ENCODE measurements around the gene PKD2L2. TPM values are rescaled to one million over a fixed set of nuclear protein-coding genes. Genes with fewer than 3 reads are reported as not detected.
A peak's percentile ranks its signal among the peaks of the same experiment; 100 is the strongest.
"Not testable (repeated sequence)": the region's sequence is repeated elsewhere in the genome, so short reads cannot be mapped to it uniquely, and the experiment has no call there.

PKD2L2 gene
- total RNA-seq = not detected in 2 replicates

DNA sequence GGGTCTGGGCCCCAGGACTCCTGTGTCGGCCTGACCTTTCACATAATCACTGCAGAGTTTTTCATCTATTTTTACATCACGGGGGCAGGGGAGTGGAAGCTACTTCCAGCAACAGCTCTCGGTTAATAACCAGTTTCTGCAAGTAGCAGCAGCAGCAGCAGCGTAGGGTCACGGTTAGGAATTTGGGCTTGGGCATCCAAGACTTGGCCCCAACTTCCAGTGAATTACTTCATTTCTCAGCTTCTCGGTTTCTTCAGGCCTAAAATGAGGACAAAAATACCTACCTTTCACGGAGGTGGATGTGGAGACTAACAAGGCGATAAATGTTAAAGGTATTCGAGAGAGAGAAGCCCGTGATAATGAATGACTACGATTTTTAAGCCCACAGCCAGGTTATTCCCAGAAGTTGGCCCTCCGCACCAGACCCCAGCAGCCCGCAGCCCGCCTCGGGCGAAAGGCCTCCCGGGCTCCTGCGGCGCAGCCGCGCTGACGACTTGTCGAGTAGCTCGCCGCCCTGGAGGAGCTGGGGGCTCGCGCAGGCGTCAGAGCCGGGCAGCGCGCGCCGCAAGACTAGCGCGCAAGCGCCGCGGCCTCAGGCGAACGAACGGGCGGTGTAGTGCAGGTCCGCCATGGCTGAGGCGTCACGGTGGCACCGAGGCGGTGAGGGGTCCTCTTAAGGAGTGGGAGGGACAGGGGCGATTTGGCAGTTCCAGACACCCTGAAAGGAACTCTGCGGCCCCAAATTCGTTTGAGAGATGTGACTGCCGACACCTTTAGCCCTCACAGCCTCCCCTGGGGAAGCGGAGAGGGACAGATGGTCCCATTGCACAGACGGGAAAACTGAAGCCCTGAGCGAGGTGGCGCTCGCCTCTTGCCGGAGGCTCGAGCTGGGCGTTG lies at the start of gene PKD2L2:
PKD2L2 (plus strand) TSS at position 595 of the 897 bp plus-strand sequence; CDS start at position 630, 35 bp downstream.
- Mint-ChIP-seq H3K4me1 (ENCODE audit: low read depth) (peaks cover 24% of the 10 kb centered on the region), H3K9me3 (no peaks in the 10 kb centered on the region), H3K27me3 (ENCODE audit: insufficient read depth) (peaks cover 2% of the 10 kb centered on the region)

DNA sequence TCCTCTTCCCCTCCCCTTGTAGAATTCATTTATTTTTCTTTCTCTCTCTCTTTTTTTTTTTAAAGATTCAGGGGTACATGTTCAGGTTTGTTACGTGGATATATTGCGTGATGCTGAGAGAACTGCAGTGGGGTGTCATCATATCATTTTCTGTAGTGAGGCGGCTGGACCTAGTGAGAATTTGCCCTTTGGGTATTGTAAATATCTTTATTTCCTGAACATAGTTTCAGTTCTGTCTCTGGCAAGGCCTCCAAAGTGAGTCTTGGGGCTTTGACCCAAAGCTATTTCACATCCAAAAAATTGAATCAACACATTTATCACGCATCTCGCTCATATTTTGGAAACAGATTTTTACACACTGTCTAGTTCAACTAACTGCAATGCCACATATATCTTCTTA lies 47.0 kb upstream of the PKD2L2 start:
- Mint-ChIP-seq H3K9me3 (no peaks in the 10 kb centered on the region), H3K27me3 (ENCODE audit: insufficient read depth) (peaks cover 6% of the 10 kb centered on the region), H3K36me3 (ENCODE audit: low read depth) (no peaks in the 10 kb centered on the region), H3K4me1 (ENCODE audit: low read depth) (no peaks in the 10 kb centered on the region), H3K4me3 (no peak overlapping the region), H3K27ac (no peak overlapping the region)
- no peak for DNase-seq (ENCODE audit: low spot score)
- intact Hi-C loops (cut with micrococcal nuclease) = no loop called here

More for the DNA sequence above, at the start of gene PKD2L2:
- Mint-ChIP-seq H3K4me3 (peak within 1 kb of the TSS; percentile 84), H3K27ac (peak within 1 kb of the TSS; percentile 89), H3K36me3 (ENCODE audit: low read depth) (peaks cover 1% of the 10 kb centered on the region)
- intact Hi-C loops (cut with micrococcal nuclease) = loop anchor here (2.0 to 5.0 kb wide), 3 partner anchors 134 to 323 kb away; partner anchors contain the start of genes CDC23, FAM13B and HNRNPA0
- peak; percentile 82 for DNase-seq (ENCODE audit: low spot score)

DNA sequence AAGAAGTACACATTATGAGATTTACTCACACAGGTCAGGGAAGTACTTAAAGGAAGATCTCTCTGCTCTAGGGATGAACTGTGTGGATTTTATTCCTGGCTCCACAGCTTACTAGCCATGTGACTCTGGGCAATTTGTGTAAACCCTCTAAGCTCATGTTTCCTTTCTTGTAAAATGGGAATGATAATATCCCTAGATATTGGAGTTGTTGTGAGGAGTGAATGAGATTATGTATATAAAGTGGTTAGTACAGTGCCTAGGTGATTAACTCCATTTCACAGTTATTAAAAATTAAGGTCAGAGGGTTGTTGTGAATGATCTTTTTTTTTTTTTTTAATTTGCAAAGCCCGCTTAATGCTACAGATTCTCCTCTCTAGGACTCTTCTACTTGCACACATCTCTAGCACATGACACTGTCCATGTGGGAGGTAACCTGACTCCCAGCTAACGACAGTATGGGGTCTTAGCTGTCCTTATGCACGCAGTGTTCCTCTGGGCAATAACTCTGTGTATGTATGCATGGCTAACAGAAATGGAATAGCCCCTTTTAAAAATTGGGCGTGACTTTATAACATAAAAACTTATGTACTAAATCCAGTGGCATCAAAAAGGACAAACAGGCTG lies 45.5 kb upstream of the PKD2L2 start:
- Mint-ChIP-seq H3K4me3 (no peak overlapping the region), H3K9me3 (no peaks in the 10 kb centered on the region), H3K27ac (no peak overlapping the region), H3K27me3 (ENCODE audit: insufficient read depth) (peaks cover 3% of the 10 kb centered on the region), H3K36me3 (ENCODE audit: low read depth) (no peaks in the 10 kb centered on the region), H3K4me1 (ENCODE audit: low read depth) (no peaks in the 10 kb centered on the region)
- no peak for DNase-seq (ENCODE audit: low spot score)
- intact Hi-C loops (cut with micrococcal nuclease) = no loop called here

DNA sequence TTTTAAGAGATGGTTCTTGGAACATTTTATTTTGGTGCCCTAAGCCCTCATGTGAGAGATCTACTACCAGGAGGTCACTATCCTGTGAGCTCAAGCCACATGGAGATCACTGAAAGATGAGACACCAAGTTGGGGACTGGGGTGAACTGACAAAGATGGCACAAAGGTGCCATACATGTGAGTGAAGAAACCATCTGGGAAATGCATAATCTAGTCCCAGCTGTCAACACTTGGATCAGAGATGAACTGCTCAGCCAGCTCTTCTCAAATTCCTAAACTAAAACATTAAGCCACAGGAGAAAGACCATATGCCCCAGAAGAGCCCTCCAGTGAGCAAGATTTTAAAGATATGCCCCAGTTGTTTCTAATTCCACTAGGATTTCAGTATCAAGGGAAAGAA lies 43.8 kb upstream of the PKD2L2 start:
- H3K27me3 Mint-ChIP-seq (ENCODE audit: insufficient read depth) = peaks cover 3% of the 10 kb centered on the region
- no peak for DNase-seq (ENCODE audit: low spot score)

DNA sequence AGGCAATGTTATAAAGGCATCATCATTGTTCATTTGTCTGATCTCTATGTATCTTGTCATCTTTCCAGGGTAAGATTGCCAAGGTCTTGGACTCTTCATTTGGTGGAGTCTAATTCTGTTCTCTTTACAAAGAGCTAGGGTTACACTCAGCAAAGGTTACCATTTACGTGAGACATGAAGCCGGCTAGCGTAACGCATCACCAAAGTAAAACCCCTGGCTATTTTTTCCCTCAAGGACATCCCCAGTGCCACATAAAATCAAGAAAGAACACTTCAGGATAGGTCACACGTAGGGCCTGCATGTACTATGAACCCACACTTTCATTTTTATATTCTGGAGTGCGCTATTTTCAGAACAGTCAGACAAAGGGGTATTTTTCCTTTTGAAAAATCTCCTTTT lies 41.6 kb upstream of the PKD2L2 start:
- Mint-ChIP-seq H3K4me3 (no peak overlapping the region), H3K9me3 (no peaks in the 10 kb centered on the region), H3K4me1 (ENCODE audit: low read depth) (no peaks in the 10 kb centered on the region), H3K27me3 (ENCODE audit: insufficient read depth) (no peaks in the 10 kb centered on the region), H3K27ac (no peak overlapping the region), H3K36me3 (ENCODE audit: low read depth) (no peaks in the 10 kb centered on the region)
- no peak for DNase-seq (ENCODE audit: low spot score)
- intact Hi-C loops (cut with micrococcal nuclease) = no loop called here

More for the DNA sequence above, 43.8 kb upstream of the PKD2L2 start:
- Mint-ChIP-seq H3K4me3 (no peak overlapping the region), H3K27ac (no peak overlapping the region), H3K9me3 (no peaks in the 10 kb centered on the region), H3K36me3 (ENCODE audit: low read depth) (no peaks in the 10 kb centered on the region), H3K4me1 (ENCODE audit: low read depth) (no peaks in the 10 kb centered on the region)
- intact Hi-C loops (cut with micrococcal nuclease) = no loop called here

DNA sequence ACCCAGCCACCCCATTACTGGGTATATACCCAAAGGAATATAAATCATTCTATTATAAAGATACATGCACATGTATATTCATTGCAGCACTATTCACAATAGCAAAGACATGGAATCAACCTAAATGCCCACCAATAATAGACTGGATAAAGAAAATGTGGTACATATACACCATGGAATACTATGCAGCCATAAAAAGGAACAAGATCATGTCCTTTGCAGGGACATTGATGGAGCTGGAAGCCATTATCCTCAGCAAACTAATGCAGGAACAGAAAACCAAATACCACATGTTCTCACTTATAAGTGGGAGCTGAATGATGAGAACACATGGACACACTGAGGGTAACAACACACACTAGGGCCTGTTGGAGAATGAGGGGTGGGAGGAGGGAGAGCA lies 36.1 kb upstream of the PKD2L2 start:
- DNase-seq (ENCODE audit: low spot score); H3K27ac Mint-ChIP-seq; H3K4me1 Mint-ChIP-seq (ENCODE audit: low read depth); intact Hi-C loops (cut with micrococcal nuclease); H3K36me3 Mint-ChIP-seq (ENCODE audit: low read depth); H3K4me3 Mint-ChIP-seq; H3K9me3 Mint-ChIP-seq; H3K27me3 Mint-ChIP-seq (ENCODE audit: insufficient read depth): not testable (repeated sequence)

DNA sequence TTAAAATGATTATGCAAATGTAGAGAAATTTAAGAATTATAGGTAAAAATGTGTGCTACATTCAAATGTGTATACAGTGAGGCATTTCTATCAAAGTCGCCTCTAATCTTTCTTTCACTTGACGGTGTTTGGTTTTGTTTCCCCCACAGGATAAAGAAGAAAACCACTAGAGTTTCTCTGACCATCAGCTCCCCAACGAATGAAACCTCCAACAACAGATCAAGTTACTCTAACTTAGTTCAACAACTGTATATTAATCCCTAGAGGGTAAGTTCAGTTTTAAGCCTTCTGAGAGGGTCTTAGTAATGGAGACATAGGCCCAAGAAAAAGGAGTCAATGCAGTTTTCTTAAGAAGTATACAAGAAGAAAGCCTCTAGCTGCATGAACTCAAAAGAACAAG lies 33.1 kb upstream of the PKD2L2 start:
- H3K4me1 Mint-ChIP-seq (ENCODE audit: low read depth) = peaks cover 10% of the 10 kb centered on the region
- DNase-seq (ENCODE audit: low spot score) = no peak

DNA sequence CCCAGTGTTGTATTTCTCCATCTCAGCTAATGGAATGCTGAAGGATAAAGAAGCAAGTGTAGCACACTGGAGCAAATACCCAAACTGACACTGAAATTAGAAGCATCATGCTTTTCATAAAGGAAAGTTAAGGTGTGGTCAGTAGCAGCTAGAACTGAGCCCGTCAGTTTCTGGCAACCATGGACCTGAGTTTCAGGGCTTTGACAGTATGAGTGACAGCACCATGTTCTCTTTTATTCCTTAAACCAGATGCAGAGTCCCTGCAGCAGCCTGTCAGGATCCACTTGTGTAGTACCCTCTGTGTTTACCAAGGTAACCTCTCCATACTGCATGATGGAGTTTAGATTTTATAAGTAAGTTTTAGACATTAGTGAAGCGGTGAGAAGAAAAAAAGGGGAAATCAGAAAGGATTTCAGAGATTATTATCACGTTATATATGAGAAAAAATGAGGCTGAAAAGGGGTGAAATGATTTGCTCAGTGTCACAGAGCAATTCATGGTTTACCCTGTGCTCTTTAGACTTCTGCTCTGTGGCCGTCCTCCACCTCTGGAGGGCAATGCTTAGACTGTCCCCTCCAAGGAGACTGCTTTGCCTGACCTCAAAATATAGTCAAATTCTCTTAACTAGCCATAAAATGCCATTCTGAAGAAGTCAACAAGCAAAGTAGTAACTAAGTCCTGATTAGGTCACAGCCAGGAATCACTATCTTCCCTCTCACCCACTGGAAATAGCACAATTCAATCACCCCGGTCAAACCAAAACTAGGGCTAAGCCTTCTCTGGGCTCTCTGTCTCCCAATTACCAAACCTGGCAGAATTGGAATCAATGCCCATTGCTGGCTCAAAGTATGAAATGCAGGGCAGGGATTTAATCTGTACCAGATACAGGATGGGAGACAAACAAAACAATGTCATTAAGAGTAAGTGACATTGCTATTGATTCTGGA lies 32.1 kb upstream of the PKD2L2 start:
- Mint-ChIP-seq H3K27me3 (ENCODE audit: insufficient read depth) (peaks cover 6% of the 10 kb centered on the region), H3K9me3 (no peaks in the 10 kb centered on the region), H3K36me3 (ENCODE audit: low read depth) (no peaks in the 10 kb centered on the region), H3K4me3 (no peak overlapping the region), H3K27ac (no peak overlapping the region), H3K4me1 (ENCODE audit: low read depth) (peaks cover 16% of the 10 kb centered on the region)
- intact Hi-C loops (cut with micrococcal nuclease) = no loop called here
- DNase-seq (ENCODE audit: low spot score) = no peak

More for the DNA sequence above, 33.1 kb upstream of the PKD2L2 start:
- intact Hi-C loops (cut with micrococcal nuclease) = no loop called here
- H3K27me3 Mint-ChIP-seq (ENCODE audit: insufficient read depth) = peaks cover 6% of the 10 kb centered on the region
- no peaks in the 10 kb centered on the region for H3K36me3 Mint-ChIP-seq (ENCODE audit: low read depth)
- no peak overlapping the region for H3K4me3 Mint-ChIP-seq
- no peak overlapping the region for H3K27ac Mint-ChIP-seq
- H3K9me3 Mint-ChIP-seq = no peaks in the 10 kb centered on the region

DNA sequence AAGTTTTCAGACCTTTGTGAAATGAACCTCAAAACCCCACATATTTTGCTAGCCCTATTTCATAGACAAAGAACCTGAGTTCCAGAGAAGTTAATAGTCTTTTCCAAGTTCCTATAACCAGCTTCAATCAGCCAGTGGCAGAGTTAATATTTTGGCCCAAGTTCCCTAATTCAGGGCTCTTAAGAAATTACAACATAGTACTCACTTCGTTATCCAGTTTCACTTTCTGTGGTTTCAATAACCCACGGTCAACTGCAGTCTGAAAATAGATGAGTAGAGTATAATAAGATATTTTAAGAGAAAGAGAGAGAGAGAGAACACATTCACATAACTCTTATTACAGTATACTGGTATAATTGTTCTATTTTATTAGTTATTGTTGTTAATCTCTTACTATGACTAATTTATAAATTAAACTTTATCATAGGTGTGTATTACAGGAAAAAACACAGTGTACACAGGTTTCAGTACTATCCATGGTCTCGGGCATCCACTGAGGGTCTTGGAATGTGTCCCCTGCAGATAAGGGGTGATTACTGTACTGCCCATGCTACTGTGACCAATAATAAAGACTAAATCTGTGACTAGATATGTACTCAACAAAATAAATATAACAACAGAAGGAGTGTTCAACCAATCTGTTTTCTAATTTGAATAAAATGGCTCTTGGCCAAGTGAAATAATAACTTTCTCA lies 30.9 kb upstream of the PKD2L2 start:
- no peaks in the 10 kb centered on the region for H3K9me3 Mint-ChIP-seq
- no peak overlapping the region for H3K4me3 Mint-ChIP-seq
- H3K36me3 Mint-ChIP-seq (ENCODE audit: low read depth) = no peaks in the 10 kb centered on the region
- H3K27ac Mint-ChIP-seq = no peak overlapping the region
- intact Hi-C loops (cut with micrococcal nuclease) = no loop called here
- H3K4me1 Mint-ChIP-seq (ENCODE audit: low read depth) = peaks cover 16% of the 10 kb centered on the region
- DNase-seq (ENCODE audit: low spot score) = no peak
- H3K27me3 Mint-ChIP-seq (ENCODE audit: insufficient read depth) = peaks cover 6% of the 10 kb centered on the region

DNA sequence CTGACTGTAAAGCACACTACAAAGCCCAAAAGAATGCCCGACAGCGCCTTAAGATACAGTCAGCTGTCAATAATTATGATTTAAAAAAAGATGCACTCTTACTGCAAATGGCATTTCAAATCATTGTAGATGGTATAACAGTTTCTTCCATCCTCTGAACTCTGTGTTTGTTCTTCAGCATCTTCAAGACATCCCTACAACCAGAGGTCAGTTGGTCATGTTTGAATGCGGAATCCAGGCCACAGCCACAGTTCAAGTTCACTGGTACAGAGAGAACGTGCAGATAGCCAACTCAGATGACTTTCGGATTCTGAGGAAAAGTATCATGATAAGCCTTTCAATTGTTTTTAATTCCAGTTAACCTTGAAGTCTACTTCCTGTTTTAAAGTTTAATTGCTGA lies 30.3 kb upstream of the PKD2L2 start:
- Mint-ChIP-seq H3K4me3 (no peak overlapping the region), H3K27ac (no peak overlapping the region), H3K4me1 (ENCODE audit: low read depth) (peaks cover 16% of the 10 kb centered on the region), H3K36me3 (ENCODE audit: low read depth) (no peaks in the 10 kb centered on the region), H3K9me3 (no peaks in the 10 kb centered on the region), H3K27me3 (ENCODE audit: insufficient read depth) (peaks cover 6% of the 10 kb centered on the region)
- DNase-seq (ENCODE audit: low spot score) = no peak
- intact Hi-C loops (cut with micrococcal nuclease) = no loop called here

DNA sequence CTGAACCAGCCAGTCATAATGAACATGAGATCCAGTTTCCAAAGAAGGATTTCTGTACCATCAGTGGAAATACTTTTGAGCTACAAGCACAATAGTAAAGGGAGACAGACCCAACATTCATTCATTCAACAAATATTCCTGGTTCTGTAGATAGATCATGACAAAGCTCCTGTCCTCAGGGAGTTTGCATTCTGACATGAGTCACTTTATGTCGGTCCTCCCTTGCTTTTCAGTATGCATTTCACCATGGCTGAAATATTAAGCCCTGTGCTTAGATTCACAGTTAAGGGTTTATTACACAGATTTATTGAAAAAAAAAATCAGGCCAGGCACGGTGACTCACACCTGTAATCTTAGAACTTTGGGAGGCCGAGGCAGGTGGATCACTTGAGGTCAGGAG lies 27.0 kb upstream of the PKD2L2 start:
- no peaks in the 10 kb centered on the region for H3K36me3 Mint-ChIP-seq (ENCODE audit: low read depth)
- no peaks in the 10 kb centered on the region for H3K9me3 Mint-ChIP-seq
- H3K27ac Mint-ChIP-seq = no peak overlapping the region
- peaks cover 8% of the 10 kb centered on the region for H3K27me3 Mint-ChIP-seq (ENCODE audit: insufficient read depth)
- DNase-seq (ENCODE audit: low spot score) = no peak
- H3K4me1 Mint-ChIP-seq (ENCODE audit: low read depth) = peaks cover 16% of the 10 kb centered on the region
- no peak overlapping the region for H3K4me3 Mint-ChIP-seq
- intact Hi-C loops (cut with micrococcal nuclease) = no loop called here

DNA sequence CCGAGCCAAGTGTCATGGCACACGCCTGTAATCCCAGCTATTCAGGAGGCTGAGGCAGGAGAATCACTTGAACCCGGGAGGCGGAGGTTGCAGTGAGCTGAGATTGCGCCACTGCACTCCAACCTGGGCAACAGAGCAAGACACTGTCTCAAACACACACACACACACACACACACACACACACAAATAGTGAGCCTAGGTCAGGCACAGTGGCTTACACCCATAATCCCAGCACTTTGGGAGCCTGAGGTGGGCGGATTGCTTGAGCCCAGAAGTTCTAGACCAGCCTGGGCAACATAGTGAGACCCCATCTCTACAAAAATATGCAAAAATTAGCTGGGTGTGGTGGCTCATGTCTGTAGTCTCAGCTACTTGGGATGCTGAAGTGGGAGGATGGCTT lies 25.6 kb upstream of the PKD2L2 start:
- intact Hi-C loops (cut with micrococcal nuclease); H3K27ac Mint-ChIP-seq; H3K4me1 Mint-ChIP-seq (ENCODE audit: low read depth); H3K4me3 Mint-ChIP-seq; H3K27me3 Mint-ChIP-seq (ENCODE audit: insufficient read depth); H3K9me3 Mint-ChIP-seq; H3K36me3 Mint-ChIP-seq (ENCODE audit: low read depth); DNase-seq (ENCODE audit: low spot score): not testable (repeated sequence)
